Measurements from ENCODE around the gene KAT7. TPM values are rescaled to one million over a fixed set of nuclear protein-coding genes. Genes with fewer than 3 reads are reported as not detected.

KAT7 gene
- total RNA-seq, 2 experiments from 2014 or later, result 61.2 to 66.6 TPM

- no peaks in the 10 kb centered on the region for H3K9me3 Mint-ChIP-seq
- CTCF ChIA-PET, result interaction anchor here (1.7 to 2.0 kb wide), 2 partner anchors 69 to 228 kb away, joined by 4 to 6 read pairs; no protein-coding TSS in a partner anchor
- DNase-seq, result no peak
Measured at GRCh38 chr17:49783791-49784190, 4.7 kb upstream of the KAT7 start.

GRCh38 chr17:49784636-49785035, 3.8 kb upstream of the KAT7 start:
- TF ChIP-seq CTCF (IDR thresholded peaks at IDR 0.05), result no peak
- ChIA-PET POLR2A (no interaction called here), CTCF (interaction anchor here (1.7 to 2.0 kb wide), 2 partner anchors 69 to 228 kb away, joined by 4 to 6 read pairs; no protein-coding TSS in a partner anchor)
- intact Hi-C loops (cut with micrococcal nuclease), result loop anchor here (10.0 kb wide), 1 partner anchor 210 kb away; the partner anchor contains the start of gene NXPH3
- Mint-ChIP-seq H3K4me3 (no peak overlapping the region), H3K27ac (no peak overlapping the region), H3K4me1 (ENCODE audit: low read depth) (peaks cover 20% of the 10 kb centered on the region), H3K9me3 (no peaks in the 10 kb centered on the region), H3K27me3 (no peaks in the 10 kb centered on the region), H3K36me3 (ENCODE audit: low read depth) (peaks cover 9% of the 10 kb centered on the region)
- no peak for ATAC-seq
- DNase-seq, result no peak

More at GRCh38 chr17:49783791-49784190, 4.7 kb upstream of the KAT7 start:
- POLR2A ChIA-PET, result interaction anchor here (1.0 kb wide), 1 partner anchor 38 kb away, joined by 4 read pairs; no protein-coding TSS in a partner anchor
- no peak for ATAC-seq
- no peaks in the 10 kb centered on the region for H3K27me3 Mint-ChIP-seq
- no peak overlapping the region for H3K4me3 Mint-ChIP-seq
- peaks cover 2% of the 10 kb centered on the region for H3K36me3 Mint-ChIP-seq (ENCODE audit: low read depth)
- no peak for TF ChIP-seq CTCF (IDR thresholded peaks at IDR 0.05)
- H3K27ac Mint-ChIP-seq, result no peak overlapping the region
- intact Hi-C loops (cut with micrococcal nuclease), result loop anchor here (10.0 kb wide), 1 partner anchor 209 kb away; the partner anchor contains the start of gene NXPH3
- peaks cover 18% of the 10 kb centered on the region for H3K4me1 Mint-ChIP-seq (ENCODE audit: low read depth)

GRCh38 chr17:49787884-49788477, 500 bp upstream of the KAT7 start:
- intact Hi-C loops (cut with micrococcal nuclease), result loop anchor here (2.0 to 10.0 kb wide), 2 partner anchors 79 to 213 kb away; partner anchors contain the start of gene NXPH3
- H3K4me1 Mint-ChIP-seq (ENCODE audit: low read depth), result peaks cover 45% of the 10 kb centered on the region
- H3K9me3 Mint-ChIP-seq, result no peaks in the 10 kb centered on the region
- ATAC-seq, result no peak
- ChIA-PET CTCF (interaction anchor here (0.9 to 4.1 kb wide), 9 partner anchors 11 to 218 kb away, joined by 3 to 26 read pairs (median 5); partner anchors contain the start of genes FAM117A and SLC35B1), POLR2A (interaction anchor here (0.7 to 3.3 kb wide), 20 partner anchors 10 to 209 kb away, joined by 3 to 19 read pairs (median 4); partner anchors contain the start of genes FAM117A and SLC35B1)
- no peaks in the 10 kb centered on the region for H3K27me3 Mint-ChIP-seq
- DNase-seq, result peak; percentile 26
- H3K4me3 Mint-ChIP-seq, result peak overlapping the region; percentile 94
- peak overlapping the region; percentile 99 for H3K27ac Mint-ChIP-seq
- no peak for TF ChIP-seq CTCF (IDR thresholded peaks at IDR 0.05)
- H3K36me3 Mint-ChIP-seq (ENCODE audit: low read depth), result peaks cover 34% of the 10 kb centered on the region

GRCh38 chr17:49789243-49789578, 730 bp downstream of the KAT7 start:
- ChIA-PET CTCF (interaction anchor here (0.9 to 4.1 kb wide), 4 partner anchors 25 to 233 kb away, joined by 3 to 26 read pairs (median 6); partner anchors contain the start of genes FAM117A and SLC35B1), POLR2A (interaction anchor here (1.3 to 3.3 kb wide), 5 partner anchors 8 to 81 kb away, joined by 3 to 19 read pairs (median 14); partner anchors contain the start of gene SLC35B1)
- DNase-seq, result no peak
- Mint-ChIP-seq H3K27ac (peak overlapping the region; percentile 99), H3K9me3 (no peaks in the 10 kb centered on the region), H3K4me3 (peak overlapping the region; percentile 94), H3K27me3 (no peaks in the 10 kb centered on the region), H3K4me1 (ENCODE audit: low read depth) (peaks cover 54% of the 10 kb centered on the region), H3K36me3 (ENCODE audit: low read depth) (peaks cover 43% of the 10 kb centered on the region)
- ATAC-seq, result no peak
- TF ChIP-seq CTCF (IDR thresholded peaks at IDR 0.05), result no peak
- intact Hi-C loops (cut with micrococcal nuclease), result loop anchor here (2.0 to 10.0 kb wide), 2 partner anchors 80 to 214 kb away; partner anchors contain the start of gene NXPH3

GRCh38 chr17:49793309-49793708, 4.8 kb downstream of the KAT7 start:
- H3K27ac Mint-ChIP-seq, result peak overlapping the region; percentile 25
- no peaks in the 10 kb centered on the region for H3K27me3 Mint-ChIP-seq
- ATAC-seq, result no peak
- no peaks in the 10 kb centered on the region for H3K9me3 Mint-ChIP-seq
- H3K4me1 Mint-ChIP-seq (ENCODE audit: low read depth), result peaks cover 70% of the 10 kb centered on the region
- POLR2A ChIA-PET, result interaction anchor here (0.6 to 1.2 kb wide), 3 partner anchors 11 to 59 kb away, joined by 3 to 5 read pairs (median 4); partner anchors contain the start of gene FAM117A
- intact Hi-C loops (cut with micrococcal nuclease), result no loop called here
- no peak for DNase-seq
- no peak overlapping the region for H3K4me3 Mint-ChIP-seq
- TF ChIP-seq CTCF (IDR thresholded peaks at IDR 0.05), result no peak
- H3K36me3 Mint-ChIP-seq (ENCODE audit: low read depth), result peaks cover 65% of the 10 kb centered on the region
- CTCF ChIA-PET, result interaction anchor here (1.0 to 1.3 kb wide), 4 partner anchors 15 to 236 kb away, joined by 3 to 5 read pairs (median 3); no protein-coding TSS in a partner anchor
